PFSK-1 (cell line): ENCODE data around the gene KCND1.

Experiments
- FOXP2 ChIP-seq: optimal IDR thresholded peaks from 2 replicates; pipeline ENCODE3; 2011; ENCODE audit warnings: borderline replicate concordance, control low read depth, inconsistent platforms; ENCODE audit not compliant: insufficient read depth; ENCODE audit errors: extremely low read length, extremely low read depth
- POLR2AphosphoS5 ChIP-seq: IDR thresholded peaks from 2 replicates; pipeline ENCODE4 v1.6.1; 2012; ENCODE audit warnings: low read depth, mild to moderate bottlenecking, control low read depth, low read length, moderate library complexity
- SIN3A ChIP-seq: IDR thresholded peaks from 2 replicates; pipeline ENCODE4 v1.6.1; 2012; ENCODE audit warnings: mild to moderate bottlenecking, low read length, moderate library complexity, borderline replicate concordance; ENCODE audit not compliant: insufficient read depth
- TAF1 ChIP-seq: IDR thresholded peaks from 2 replicates; pipeline ENCODE4 v1.6.1; 2012; ENCODE audit warnings: low read length, control low read depth, borderline replicate concordance; ENCODE audit not compliant: insufficient read depth
- TF ChIP-seq, protein P1 (sequence below), 2 experiments: IDR thresholded peaks; 2 replicates each; pipeline versions ENCODE4 v1.6.1 to v1.8.0; 2011 to 2012; ENCODE audit warnings: low read depth in 2 of 2, low read length in 2 of 2, control low read depth in 1 of 2, inconsistent platforms in 1 of 2, mild to moderate bottlenecking in 1 of 2, moderate library complexity in 1 of 2; ENCODE audit not compliant: insufficient read depth in 1 of 2

DNA sequence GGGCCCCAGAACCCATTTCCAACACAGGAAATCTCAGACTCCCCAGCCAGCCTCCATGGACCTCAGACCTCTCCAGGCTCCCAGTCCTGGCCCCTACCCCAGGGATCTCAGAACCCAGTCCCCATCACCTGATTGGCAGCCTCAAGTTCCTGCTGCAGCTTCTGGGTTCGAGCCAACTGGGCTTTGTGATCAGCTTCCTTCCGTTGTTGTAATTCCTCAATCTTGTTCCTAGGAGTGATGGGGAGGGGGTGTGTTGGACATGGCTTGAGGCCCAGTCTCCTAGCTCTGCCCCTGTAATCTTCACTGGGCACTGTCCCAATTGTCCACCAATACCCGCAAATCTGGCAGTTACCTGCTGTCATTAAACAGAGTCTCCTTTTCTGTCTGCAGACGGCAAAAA is 17.8 kb upstream of the KCND1 start:
- no peak for TF ChIP-seq TAF1
- TF ChIP-seq POLR2AphosphoS5, result no peak
- no peak for TF ChIP-seq SIN3A
- TF ChIP-seq FOXP2, result no peak
- TF ChIP-seq, protein P1, sequence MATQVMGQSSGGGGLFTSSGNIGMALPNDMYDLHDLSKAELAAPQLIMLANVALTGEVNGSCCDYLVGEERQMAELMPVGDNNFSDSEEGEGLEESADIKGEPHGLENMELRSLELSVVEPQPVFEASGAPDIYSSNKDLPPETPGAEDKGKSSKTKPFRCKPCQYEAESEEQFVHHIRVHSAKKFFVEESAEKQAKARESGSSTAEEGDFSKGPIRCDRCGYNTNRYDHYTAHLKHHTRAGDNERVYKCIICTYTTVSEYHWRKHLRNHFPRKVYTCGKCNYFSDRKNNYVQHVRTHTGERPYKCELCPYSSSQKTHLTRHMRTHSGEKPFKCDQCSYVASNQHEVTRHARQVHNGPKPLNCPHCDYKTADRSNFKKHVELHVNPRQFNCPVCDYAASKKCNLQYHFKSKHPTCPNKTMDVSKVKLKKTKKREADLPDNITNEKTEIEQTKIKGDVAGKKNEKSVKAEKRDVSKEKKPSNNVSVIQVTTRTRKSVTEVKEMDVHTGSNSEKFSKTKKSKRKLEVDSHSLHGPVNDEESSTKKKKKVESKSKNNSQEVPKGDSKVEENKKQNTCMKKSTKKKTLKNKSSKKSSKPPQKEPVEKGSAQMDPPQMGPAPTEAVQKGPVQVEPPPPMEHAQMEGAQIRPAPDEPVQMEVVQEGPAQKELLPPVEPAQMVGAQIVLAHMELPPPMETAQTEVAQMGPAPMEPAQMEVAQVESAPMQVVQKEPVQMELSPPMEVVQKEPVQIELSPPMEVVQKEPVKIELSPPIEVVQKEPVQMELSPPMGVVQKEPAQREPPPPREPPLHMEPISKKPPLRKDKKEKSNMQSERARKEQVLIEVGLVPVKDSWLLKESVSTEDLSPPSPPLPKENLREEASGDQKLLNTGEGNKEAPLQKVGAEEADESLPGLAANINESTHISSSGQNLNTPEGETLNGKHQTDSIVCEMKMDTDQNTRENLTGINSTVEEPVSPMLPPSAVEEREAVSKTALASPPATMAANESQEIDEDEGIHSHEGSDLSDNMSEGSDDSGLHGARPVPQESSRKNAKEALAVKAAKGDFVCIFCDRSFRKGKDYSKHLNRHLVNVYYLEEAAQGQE (IDR thresholded peaks at IDR 0.05; ENCODE audit: insufficient read depth in 1 of 2, low read depth in 2 of 2, low read length in 2 of 2), result no peak
